ENCODE results near the gene SLC8A2.

DNA sequence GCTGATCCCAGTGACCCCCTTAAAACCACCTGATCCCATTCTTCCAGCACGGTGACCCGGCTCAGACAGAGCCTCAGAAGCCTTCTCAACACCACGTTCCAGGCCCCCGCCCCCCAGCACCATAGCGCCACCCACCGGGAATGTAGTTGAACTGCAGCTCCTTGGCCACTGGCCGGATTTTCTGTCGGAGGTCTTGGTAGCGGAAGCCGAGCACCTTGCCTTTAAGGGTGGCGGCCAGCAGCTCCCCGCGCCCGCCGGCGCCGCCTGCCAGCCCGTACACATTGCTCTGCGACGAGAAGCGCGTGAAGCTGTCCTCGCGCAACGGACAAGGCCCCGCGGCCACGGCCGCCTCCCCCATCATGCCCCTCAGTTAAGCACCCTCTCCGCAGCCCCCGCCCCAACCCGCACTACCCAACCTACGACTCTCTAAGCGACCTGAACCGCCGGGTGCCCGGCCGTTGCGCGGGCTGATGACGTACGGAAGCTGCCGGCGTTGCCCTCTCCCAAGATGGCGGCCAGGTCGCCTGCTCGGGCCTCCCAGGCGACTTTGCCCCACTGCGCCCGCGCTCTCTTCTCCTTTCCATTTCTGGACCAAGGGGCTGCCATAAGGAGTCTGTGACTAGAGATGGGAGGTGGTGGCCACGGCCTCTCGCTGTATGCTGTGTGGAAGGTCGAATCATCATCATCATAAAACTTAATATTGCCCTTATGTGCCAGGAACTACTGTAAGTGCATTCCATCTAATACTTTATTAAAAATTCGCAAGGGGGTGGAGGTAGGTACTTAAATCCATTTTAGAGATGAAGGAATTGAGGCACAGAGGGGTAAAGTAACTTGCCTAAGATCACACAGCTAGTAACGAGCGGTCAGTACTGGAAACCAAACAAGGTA is 12.4 kb upstream of the SLC8A2 start, which contains the start of gene KPTN:
- TF ChIP-seq, protein P1, sequence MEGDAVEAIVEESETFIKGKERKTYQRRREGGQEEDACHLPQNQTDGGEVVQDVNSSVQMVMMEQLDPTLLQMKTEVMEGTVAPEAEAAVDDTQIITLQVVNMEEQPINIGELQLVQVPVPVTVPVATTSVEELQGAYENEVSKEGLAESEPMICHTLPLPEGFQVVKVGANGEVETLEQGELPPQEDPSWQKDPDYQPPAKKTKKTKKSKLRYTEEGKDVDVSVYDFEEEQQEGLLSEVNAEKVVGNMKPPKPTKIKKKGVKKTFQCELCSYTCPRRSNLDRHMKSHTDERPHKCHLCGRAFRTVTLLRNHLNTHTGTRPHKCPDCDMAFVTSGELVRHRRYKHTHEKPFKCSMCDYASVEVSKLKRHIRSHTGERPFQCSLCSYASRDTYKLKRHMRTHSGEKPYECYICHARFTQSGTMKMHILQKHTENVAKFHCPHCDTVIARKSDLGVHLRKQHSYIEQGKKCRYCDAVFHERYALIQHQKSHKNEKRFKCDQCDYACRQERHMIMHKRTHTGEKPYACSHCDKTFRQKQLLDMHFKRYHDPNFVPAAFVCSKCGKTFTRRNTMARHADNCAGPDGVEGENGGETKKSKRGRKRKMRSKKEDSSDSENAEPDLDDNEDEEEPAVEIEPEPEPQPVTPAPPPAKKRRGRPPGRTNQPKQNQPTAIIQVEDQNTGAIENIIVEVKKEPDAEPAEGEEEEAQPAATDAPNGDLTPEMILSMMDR (IDR thresholded peaks at IDR 0.05): peak; percentile 97
- TF ChIP-seq EZH2 (IDR thresholded peaks at IDR 0.05): no peak
